Upper lobe of left lung (tissue), 6 donors: ENCODE measurements around the gene SYK. TPM values are rescaled to one million over a fixed set of nuclear protein-coding genes. Genes with fewer than 3 reads are reported as not detected.

ENCODE experiments used
- ATAC-seq, 2 donors: fragments of 200-7000 bp; cut with Tn5 transposase; one replicate each; pipeline ENCODE4 v1.9.1; 2022; ENCODE audit warnings: mild to moderate bottlenecking in 2 of 2, moderate library complexity in 2 of 2; ENCODE audit not compliant: low FRiP score in 2 of 2
- DNase-seq, 2 donors: peaks; one replicate each; pipeline ENCODE4 v3.0.0-alpha.2; 2019 to 2020
- H3K27ac ChIP-seq, 4 donors: fragments of 200-600 bp; sonication (generic); one replicate each; pipeline ENCODE4 v1.5.1; 2016 to 2019
- H3K27me3 ChIP-seq, 4 donors: fragments of 200-600 bp; sonication (generic); one replicate each; pipeline ENCODE4 v1.5.1; 2017 to 2019
- H3K36me3 ChIP-seq, 4 donors: fragments of 200-600 bp; sonication (generic); one replicate each; pipeline ENCODE4 v1.5.1; 2016 to 2019
- H3K4me1 ChIP-seq, 4 donors: fragments of 200-600 bp; sonication (generic); one replicate each; pipeline ENCODE4 v1.5.1; 2018 to 2019
- H3K4me3 ChIP-seq, 4 donors: fragments of 200-600 bp; sonication (generic); one replicate each; pipeline ENCODE4 v1.5.1; 2017 to 2019; ENCODE audit warnings: mild to moderate bottlenecking in 2 of 4, moderate library complexity in 1 of 4
- H3K9me3 ChIP-seq, 4 donors: fragments of 200-600 bp; sonication (generic); one replicate each; pipeline ENCODE4 v1.5.1; 2018 to 2019
- EP300 ChIP-seq, 4 donors: sonication (generic); formaldehyde crosslinking; IDR thresholded peaks; one replicate each; pipeline ENCODE4 v1.5.1; 2017; ENCODE audit warnings: antibody characterized with exemption in 4 of 4, control low read depth in 2 of 4
- POLR2A ChIP-seq, 4 donors: fragments of 450-650 bp; IDR thresholded peaks; one replicate each; pipeline ENCODE4 v1.5.1; 2016 to 2017; ENCODE audit warnings: antibody characterized with exemption in 4 of 4, mild to moderate bottlenecking in 2 of 4
- POLR2AphosphoS5 ChIP-seq, 2 donors: sonication (generic); formaldehyde crosslinking; IDR thresholded peaks; one replicate each; pipeline ENCODE4 v1.5.1; 2017; ENCODE audit warnings: antibody characterized with exemption in 2 of 2
- WGBS, 2 donors: methylation state at CpG; one replicate each; pipeline ENCODE4 v1.1.5; 2017 to 2018; 5-methylcytosine and 5-hydroxymethylcytosine counted together
- total RNA-seq, 6 donors: library from RNA; depleted of rRNA in 4 of 6; stranded (reverse); fragments of >200 nt in 4 of 6; gene quantifications; one replicate each; pipeline versions ENCODE4 v1.1.0 to v1.2.1, GENCODE V29; 2016 to 2021
- TF ChIP-seq, protein P1 (sequence below), 6 experiments: fragments of 450-650 bp in 4 of 6; fragments of 200-600 bp in 2 of 6; sonication (generic) in 2 of 6; IDR thresholded peaks; one replicate each; pipeline ENCODE4 v1.5.1; 2016 to 2019; ENCODE audit warnings: antibody characterized with exemption in 6 of 6
- donor health status: DM: no; HTN: no; CAD: no; lungs with moderate emphysema.
- donor health status: DM: no; HTN: yes; CAD: no; lungs with severe emphysema.

Gene SYK
- total RNA-seq, 6 donors from 2014 or later = 35.3 to 91.6 (median 47.6) TPM

DNA sequence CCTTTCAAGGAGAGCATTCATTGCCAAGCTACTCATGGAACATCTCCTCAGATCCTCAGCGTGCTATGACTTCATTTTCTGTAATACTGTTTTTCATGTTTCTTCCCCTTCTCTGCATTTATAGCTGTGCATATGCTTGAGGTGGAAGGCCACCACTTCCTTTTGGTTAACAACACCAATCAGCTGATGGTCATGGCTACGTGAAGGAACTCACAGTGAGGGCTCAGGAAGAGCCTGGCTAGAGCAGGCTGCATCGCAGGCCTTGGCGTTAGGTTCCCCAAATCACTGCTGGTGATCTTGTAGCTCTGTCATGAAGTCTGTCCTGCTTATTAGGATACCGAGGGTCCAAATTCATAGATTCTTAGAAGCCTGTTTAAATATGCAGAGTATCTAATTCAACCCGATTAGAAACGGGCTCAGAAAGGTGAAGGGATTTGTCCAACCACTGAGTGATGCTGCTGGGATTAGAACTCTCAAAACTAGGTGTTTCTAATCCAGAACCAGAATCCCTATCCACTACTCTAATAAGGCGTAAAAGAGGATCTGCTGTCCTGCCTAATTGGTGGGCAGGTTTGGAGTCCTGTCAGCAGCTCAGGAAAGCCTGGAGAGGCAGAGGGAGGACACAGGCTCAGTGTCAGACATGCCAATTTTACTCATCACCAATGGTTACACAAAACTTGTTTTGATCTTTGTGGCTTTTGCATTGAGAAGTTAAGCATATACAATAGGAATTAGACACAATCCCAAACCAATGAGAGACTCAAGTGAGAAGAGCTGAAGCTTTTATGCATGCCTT, 7.5 kb downstream of the SYK start:
- Histone ChIP-seq H3K4me3 (no peak overlapping the region), H3K27ac (peak overlapping the region; percentile 35 to 62 (median 48)), H3K9me3 (no peaks in the 10 kb centered on the region), H3K4me1 (peaks cover 0 to 12% (median 0%) of the 10 kb centered on the region in 4 donors), H3K27me3 (no peaks in the 10 kb centered on the region), H3K36me3 (no peaks in the 10 kb centered on the region)
- WGBS, 2 donors = 53 to 82% methylated on average over 8 of the region's 8 CpGs
- TF ChIP-seq POLR2AphosphoS5 (IDR thresholded peaks at IDR 0.05) (peak in 1 of 2 donors; percentile 12), POLR2A (IDR thresholded peaks at IDR 0.05) (peak in 1 of 4 donors; percentile 14), EP300 (IDR thresholded peaks at IDR 0.05) (no peak)
- TF ChIP-seq, protein P1, sequence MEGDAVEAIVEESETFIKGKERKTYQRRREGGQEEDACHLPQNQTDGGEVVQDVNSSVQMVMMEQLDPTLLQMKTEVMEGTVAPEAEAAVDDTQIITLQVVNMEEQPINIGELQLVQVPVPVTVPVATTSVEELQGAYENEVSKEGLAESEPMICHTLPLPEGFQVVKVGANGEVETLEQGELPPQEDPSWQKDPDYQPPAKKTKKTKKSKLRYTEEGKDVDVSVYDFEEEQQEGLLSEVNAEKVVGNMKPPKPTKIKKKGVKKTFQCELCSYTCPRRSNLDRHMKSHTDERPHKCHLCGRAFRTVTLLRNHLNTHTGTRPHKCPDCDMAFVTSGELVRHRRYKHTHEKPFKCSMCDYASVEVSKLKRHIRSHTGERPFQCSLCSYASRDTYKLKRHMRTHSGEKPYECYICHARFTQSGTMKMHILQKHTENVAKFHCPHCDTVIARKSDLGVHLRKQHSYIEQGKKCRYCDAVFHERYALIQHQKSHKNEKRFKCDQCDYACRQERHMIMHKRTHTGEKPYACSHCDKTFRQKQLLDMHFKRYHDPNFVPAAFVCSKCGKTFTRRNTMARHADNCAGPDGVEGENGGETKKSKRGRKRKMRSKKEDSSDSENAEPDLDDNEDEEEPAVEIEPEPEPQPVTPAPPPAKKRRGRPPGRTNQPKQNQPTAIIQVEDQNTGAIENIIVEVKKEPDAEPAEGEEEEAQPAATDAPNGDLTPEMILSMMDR (IDR thresholded peaks at IDR 0.05) = no peak
- peak; percentile 56 to 73 for ATAC-seq
- DNase-seq = peak in 1 of 2 donors; percentile 74

DNA sequence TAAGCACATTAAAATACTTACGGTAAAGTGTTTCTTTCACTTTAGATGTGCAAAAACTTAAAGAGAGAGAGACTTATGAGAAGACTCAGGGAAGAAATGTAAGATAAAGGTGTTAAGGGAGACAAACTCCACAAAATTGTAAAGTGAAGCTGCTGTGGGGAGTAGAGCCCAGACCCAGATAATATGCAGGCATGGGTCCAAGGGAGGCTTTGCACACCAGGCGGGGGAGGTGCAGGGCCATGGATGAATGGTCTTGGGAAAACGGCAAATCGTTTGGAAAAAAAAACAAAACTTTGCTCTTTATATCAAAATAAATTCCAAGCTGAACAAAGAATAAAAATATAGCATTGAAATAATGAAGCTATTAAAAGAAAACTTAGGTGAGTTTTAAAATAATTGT, 9.1 kb downstream of the SYK start:
- Histone ChIP-seq H3K4me1 (peaks cover 0 to 21% (median 8%) of the 10 kb centered on the region in 4 donors), H3K27ac (no peak overlapping the region), H3K9me3 (no peaks in the 10 kb centered on the region), H3K36me3 (no peaks in the 10 kb centered on the region), H3K27me3 (no peaks in the 10 kb centered on the region), H3K4me3 (no peak overlapping the region)
- WGBS, 2 donors = 85% methylated on average over 4 of the region's 4 CpGs
- ATAC-seq = no peak
- TF ChIP-seq EP300 (IDR thresholded peaks at IDR 0.05) (no peak), POLR2A (IDR thresholded peaks at IDR 0.05) (no peak)
- TF ChIP-seq, protein P1 (IDR thresholded peaks at IDR 0.05) = no peak
- no peak for DNase-seq

DNA sequence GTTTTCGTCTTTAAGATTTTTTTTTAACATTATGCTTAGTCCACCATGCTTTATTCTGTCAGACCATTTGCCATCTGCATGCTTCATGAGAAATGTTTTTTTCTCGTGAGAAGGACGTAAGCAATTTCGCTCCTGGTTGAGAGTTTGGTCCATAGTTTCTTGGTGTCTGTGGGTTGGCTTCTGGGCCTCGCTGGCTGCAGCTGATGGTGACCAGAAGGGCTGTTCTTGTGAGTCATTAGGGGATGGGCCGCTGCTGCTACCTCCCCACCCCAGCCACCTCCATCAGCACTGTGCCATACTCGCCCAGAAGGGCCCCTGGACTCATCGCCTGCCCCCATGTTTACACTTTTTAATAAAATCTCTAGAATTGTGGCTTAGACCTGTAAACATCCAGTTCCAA, 11.4 kb downstream of the SYK start:
- TF ChIP-seq EP300 (IDR thresholded peaks at IDR 0.05) = no peak
- TF ChIP-seq, protein P1 (IDR thresholded peaks at IDR 0.05) = no peak
- no peak for TF ChIP-seq POLR2A (IDR thresholded peaks at IDR 0.05)
- no peak for TF ChIP-seq POLR2AphosphoS5 (IDR thresholded peaks at IDR 0.05)
- peaks cover 0 to 15% (median 11%) of the 10 kb centered on the region in 4 donors for H3K4me1 ChIP-seq
- H3K27ac ChIP-seq = no peak overlapping the region
- H3K9me3 ChIP-seq = no peaks in the 10 kb centered on the region
- WGBS, 2 donors = 83 to 85% methylated on average over 8 of the region's 8 CpGs
- no peaks in the 10 kb centered on the region for H3K27me3 ChIP-seq
- no peak overlapping the region for H3K4me3 ChIP-seq
- H3K36me3 ChIP-seq = no peaks in the 10 kb centered on the region
- no peak for ATAC-seq
- DNase-seq = no peak

GRCh38 chr9:90813523-90813922, 11.9 kb downstream of the SYK start:
- Histone ChIP-seq H3K4me3 (no peak overlapping the region), H3K4me1 (peaks cover 0 to 14% (median 9%) of the 10 kb centered on the region in 4 donors), H3K27ac (no peak overlapping the region), H3K36me3 (no peaks in the 10 kb centered on the region), H3K9me3 (no peaks in the 10 kb centered on the region), H3K27me3 (no peaks in the 10 kb centered on the region)
- DNase-seq (no peak), ATAC-seq (no peak)
- TF ChIP-seq EP300 (IDR thresholded peaks at IDR 0.05) (no peak), POLR2A (IDR thresholded peaks at IDR 0.05) (no peak), POLR2AphosphoS5 (IDR thresholded peaks at IDR 0.05) (no peak)
- TF ChIP-seq, protein P1 (IDR thresholded peaks at IDR 0.05) = no peak
- WGBS, 2 donors = 69 to 100% methylated on average over 2 of the region's 2 CpGs

DNA sequence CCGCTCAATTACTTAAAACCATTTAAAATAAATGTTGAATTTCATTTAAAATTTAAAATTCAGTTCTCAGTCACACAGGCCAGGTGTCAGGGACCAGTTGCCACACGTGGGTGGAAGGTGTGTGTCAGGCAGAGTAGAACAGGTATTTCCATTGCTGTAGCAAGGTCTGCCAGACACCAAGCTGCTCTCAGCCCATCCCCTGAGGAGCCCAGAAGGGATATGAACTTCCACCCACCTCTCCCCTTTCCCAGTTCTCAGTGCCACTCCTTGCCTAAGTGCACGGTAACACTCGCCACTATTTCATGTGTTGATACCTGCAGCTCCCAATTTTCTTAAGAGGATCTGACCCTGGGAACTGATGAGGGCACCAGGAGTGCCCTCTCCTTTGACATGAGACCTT, 12.7 kb downstream of the SYK start:
- no peak overlapping the region for H3K4me3 ChIP-seq
- H3K4me1 ChIP-seq = peaks cover 0 to 14% (median 9%) of the 10 kb centered on the region in 4 donors
- WGBS, 2 donors = 80 to 91% methylated on average over 4 of the region's 4 CpGs
- H3K27me3 ChIP-seq = no peaks in the 10 kb centered on the region
- DNase-seq = no peak
- ATAC-seq = no peak
- no peak overlapping the region for H3K27ac ChIP-seq
- no peaks in the 10 kb centered on the region for H3K36me3 ChIP-seq
- no peaks in the 10 kb centered on the region for H3K9me3 ChIP-seq
- TF ChIP-seq POLR2AphosphoS5 (IDR thresholded peaks at IDR 0.05) = no peak
- no peak for TF ChIP-seq EP300 (IDR thresholded peaks at IDR 0.05)
- no peak for TF ChIP-seq POLR2A (IDR thresholded peaks at IDR 0.05)
- TF ChIP-seq, protein P1 (IDR thresholded peaks at IDR 0.05) = no peak
